Parathyroid adenoma (tissue), 2 donors: Measurements from ENCODE around the gene TYRO3.

Experiments
- H2AFZ ChIP-seq: fragments of 300-600 bp; sonication (generic); one replicate; pipeline ENCODE4 v1.7.0; 2017; ENCODE audit warnings: antibody characterized with exemption, mild to moderate bottlenecking
- H3K27ac ChIP-seq: fragments of 300-600 bp; sonication (generic); one replicate; pipeline ENCODE4 v1.7.0; 2017
- H3K27me3 ChIP-seq: fragments of 300-600 bp; sonication (generic); one replicate; pipeline ENCODE4 v1.7.0; 2017; ENCODE audit warnings: low read length; ENCODE audit not compliant: control insufficient read depth, insufficient read depth
- H3K36me3 ChIP-seq: fragments of 300-600 bp; sonication (generic); one replicate; pipeline ENCODE4 v1.7.0; 2017; ENCODE audit warnings: low read length; ENCODE audit not compliant: control insufficient read depth, insufficient read depth
- H3K4me1 ChIP-seq: fragments of 300-600 bp; sonication (generic); one replicate; pipeline ENCODE4 v1.7.0; 2017; ENCODE audit warnings: control low read depth
- H3K4me2 ChIP-seq: fragments of 300-600 bp; sonication (generic); one replicate; pipeline ENCODE4 v1.7.0; 2017; ENCODE audit warnings: low read length
- H3K4me3 ChIP-seq: fragments of 300-600 bp; sonication (generic); one replicate; pipeline ENCODE4 v1.7.0; 2017; ENCODE audit warnings: low read depth, low read length
- H3K79me2 ChIP-seq: fragments of 300-600 bp; sonication (generic); one replicate; pipeline ENCODE4 v1.7.0; 2017; ENCODE audit warnings: control low read depth
- H3K9ac ChIP-seq: fragments of 300-600 bp; sonication (generic); one replicate; pipeline ENCODE4 v1.7.0; 2017; ENCODE audit warnings: mild to moderate bottlenecking
- H3K9me3 ChIP-seq: fragments of 300-600 bp; sonication (generic); one replicate; pipeline ENCODE4 v1.7.0; 2017; ENCODE audit warnings: low read length; ENCODE audit not compliant: control insufficient read depth
- CTCF ChIP-seq: fragments of 300-600 bp; sonication (generic); IDR thresholded peaks from one replicate; pipeline ENCODE4 v1.7.0; 2017; ENCODE audit warnings: antibody characterized with exemption, mild to moderate bottlenecking
- donor health status: primary hyperparathyroidism.

Gene TYRO3

GRCh38 chr15:41609123-41609522, 50.1 kb downstream of the TYRO3 start:
- Histone ChIP-seq H3K4me1 (no peaks in the 10 kb centered on the region), H3K27ac (no peak overlapping the region), H3K9me3 (no peaks in the 10 kb centered on the region), H3K4me2 (no peak overlapping the region), H3K9ac (no peak overlapping the region), H2AFZ (no peak overlapping the region), H3K36me3 (no peaks in the 10 kb centered on the region), H3K27me3 (no peaks in the 10 kb centered on the region), H3K4me3 (no peak overlapping the region), H3K79me2 (no peaks in the 10 kb centered on the region)
- no peak for TF ChIP-seq CTCF

- Histone ChIP-seq H3K79me2 (no peaks in the 10 kb centered on the region), H3K4me3 (no peak overlapping the region), H3K27me3 (no peaks in the 10 kb centered on the region), H3K9me3 (no peaks in the 10 kb centered on the region), H3K36me3 (no peaks in the 10 kb centered on the region), H3K4me1 (no peaks in the 10 kb centered on the region), H3K9ac (no peak overlapping the region), H3K4me2 (no peak overlapping the region), H2AFZ (no peak overlapping the region), H3K27ac (no peak overlapping the region)
- no peak for TF ChIP-seq CTCF
Measured at GRCh38 chr15:41610048-41610447, 51.0 kb downstream of the TYRO3 start.

DNA sequence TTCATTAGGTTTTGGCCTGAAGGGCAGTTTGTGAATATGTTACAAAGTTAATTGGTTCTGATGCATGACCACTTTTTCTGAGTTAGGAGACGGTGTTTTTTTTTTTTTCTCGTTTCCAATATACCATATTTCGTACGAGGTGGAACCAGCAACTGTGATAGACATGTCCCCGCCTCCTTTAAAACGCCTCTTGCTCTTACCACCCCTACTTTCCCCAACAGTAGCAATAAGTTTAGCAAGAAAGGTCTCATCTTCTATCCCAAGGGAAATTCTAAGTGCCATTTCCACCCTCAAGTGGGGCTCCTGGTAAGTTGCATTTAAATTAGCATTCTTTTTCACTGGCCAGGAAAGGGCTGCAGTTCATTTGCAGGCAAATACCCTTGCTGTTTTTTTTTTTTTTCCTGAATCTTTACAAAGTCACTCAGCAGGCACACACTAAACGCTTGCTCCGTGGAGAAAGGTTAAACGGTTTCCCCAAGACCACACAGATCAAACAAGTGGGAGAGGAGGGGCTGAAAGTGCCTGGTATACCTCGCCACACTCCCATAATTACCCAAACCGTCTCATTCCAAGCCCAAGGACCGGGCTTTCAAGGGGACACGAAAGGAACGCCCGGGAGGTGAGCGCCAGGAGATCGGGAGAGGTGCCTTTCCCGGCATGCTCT, 61.7 kb downstream of the TYRO3 start:
- Histone ChIP-seq H3K4me3 (peak overlapping the region; percentile 60), H3K27ac (no peak overlapping the region), H3K4me2 (peak overlapping the region; percentile 81), H3K79me2 (no peaks in the 10 kb centered on the region), H3K36me3 (no peaks in the 10 kb centered on the region), H3K9ac (no peak overlapping the region), H3K27me3 (no peaks in the 10 kb centered on the region), H3K4me1 (no peaks in the 10 kb centered on the region), H3K9me3 (no peaks in the 10 kb centered on the region), H2AFZ (peak overlapping the region; percentile 93)
- TF ChIP-seq CTCF: no peak

DNA sequence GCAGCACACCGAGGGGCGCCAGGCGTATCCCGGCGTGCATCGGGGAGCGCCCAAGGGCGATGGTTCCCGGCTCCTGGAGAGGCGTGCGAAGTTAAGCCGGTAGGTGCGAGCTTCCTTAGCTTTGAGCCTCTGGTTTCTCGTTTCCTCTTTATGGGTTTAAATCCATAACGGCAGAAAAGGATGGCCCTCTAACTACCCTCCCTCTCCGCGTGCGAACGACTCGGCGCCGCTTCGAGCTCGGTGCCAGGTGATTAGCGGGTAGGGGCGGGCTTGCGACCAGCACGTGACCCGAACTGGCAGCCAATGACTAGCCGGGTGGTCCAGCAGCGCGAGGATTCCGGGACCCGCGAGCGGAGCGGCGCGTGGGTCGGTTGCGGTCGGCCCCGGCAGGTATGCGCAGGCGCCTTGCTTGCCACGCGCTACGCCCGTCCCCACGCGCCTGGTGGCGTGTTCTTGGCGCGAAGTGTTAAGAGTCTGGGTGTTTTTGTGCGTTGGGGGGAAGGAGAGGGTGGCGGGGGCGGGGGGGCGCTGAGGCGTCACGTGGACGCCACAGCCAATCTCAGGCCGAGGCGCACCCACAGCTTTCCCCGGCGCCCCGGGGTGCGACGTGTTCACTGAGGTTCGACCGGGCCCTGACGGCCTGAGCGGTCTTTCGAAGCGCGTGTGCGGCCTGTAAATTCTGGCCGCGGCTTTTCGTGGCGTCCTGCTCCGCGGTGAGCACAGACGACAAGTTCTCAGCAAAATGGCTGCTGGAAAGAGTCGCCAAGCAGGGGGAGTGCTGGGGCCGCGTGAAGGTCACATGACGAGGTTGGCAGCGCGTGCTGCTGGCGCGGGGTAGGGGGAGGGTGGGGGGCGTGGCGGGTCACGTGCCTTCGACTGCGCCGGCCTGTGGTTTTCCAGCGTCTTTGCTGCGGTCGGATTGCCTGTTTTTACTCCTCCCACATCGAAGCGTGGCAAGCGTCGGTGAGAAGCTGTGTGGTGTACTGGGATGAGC, 62.5 kb downstream of the TYRO3 start:
- peak overlapping the region; percentile 24 for H3K27ac ChIP-seq
- peak overlapping the region; percentile 93 for H2AFZ ChIP-seq
- no peak for TF ChIP-seq CTCF
- H3K79me2 ChIP-seq: no peaks in the 10 kb centered on the region
- no peaks in the 10 kb centered on the region for H3K4me1 ChIP-seq
- no peaks in the 10 kb centered on the region for H3K9me3 ChIP-seq
- H3K9ac ChIP-seq: no peak overlapping the region
- H3K4me3 ChIP-seq: peak overlapping the region; percentile 60
- H3K4me2 ChIP-seq: peak overlapping the region; percentile 81
- H3K36me3 ChIP-seq: no peaks in the 10 kb centered on the region
- no peaks in the 10 kb centered on the region for H3K27me3 ChIP-seq
